Loucy (cell line): ENCODE results near the gene CFAP20DC.

ENCODE experiments used
- H2AFZ ChIP-seq: fragments of 200-600 bp; sonication (generic); 2 replicates; pipeline ENCODE4 v1.6.0; 2016; ENCODE audit warnings: antibody characterized with exemption, mild to moderate bottlenecking, low read length, moderate library complexity
- H3F3A ChIP-seq: fragments of 200-600 bp; 2 replicates; pipeline ENCODE4 v1.6.0; 2016; ENCODE audit warnings: antibody characterized with exemption, low read depth, mild to moderate bottlenecking
- H3K27me3 ChIP-seq: fragments of 200-600 bp; sonication (generic); 2 replicates; pipeline ENCODE4 v1.6.1; 2014; ENCODE audit warnings: low read length, mild to moderate bottlenecking; ENCODE audit not compliant: insufficient read depth, poor library complexity, severe bottlenecking
- H3K36me3 ChIP-seq: fragments of 200-600 bp; sonication (generic); 2 replicates; pipeline ENCODE4 v1.6.1; 2016; ENCODE audit warnings: low read length; ENCODE audit not compliant: insufficient read depth
- H3K4me1 ChIP-seq: fragments of 200-600 bp; sonication (generic); 2 replicates; pipeline ENCODE4 v1.5.1; 2014; ENCODE audit warnings: low read length, mild to moderate bottlenecking; ENCODE audit not compliant: insufficient read depth, poor library complexity, severe bottlenecking
- H3K4me2 ChIP-seq: fragments of 200-600 bp; sonication (generic); 2 replicates; pipeline ENCODE4 v1.6.0; 2014; ENCODE audit warnings: antibody characterized with exemption, low read length, low read depth, mild to moderate bottlenecking; ENCODE audit not compliant: poor library complexity, severe bottlenecking
- H3K4me3 ChIP-seq: fragments of 200-600 bp; sonication (generic); 2 replicates; pipeline ENCODE4 v1.5.1; 2014; ENCODE audit warnings: low read length, mild to moderate bottlenecking, mixed read lengths; ENCODE audit not compliant: poor library complexity, severe bottlenecking
- H3K79me2 ChIP-seq: fragments of 200-600 bp; sonication (generic); 2 replicates; pipeline ENCODE4 v1.6.1; 2014; ENCODE audit warnings: low read length; ENCODE audit not compliant: insufficient read depth
- H3K9ac ChIP-seq: fragments of 200-600 bp; sonication (generic); 2 replicates; pipeline ENCODE4 v1.6.0; 2014; ENCODE audit warnings: mild to moderate bottlenecking, low read depth, low read length, moderate library complexity; ENCODE audit not compliant: poor library complexity, severe bottlenecking
- H3K9me2 ChIP-seq: fragments of 200-600 bp; sonication (generic); replicated peaks from 2 replicates; pipeline ENCODE4 v1.6.1; 2016; ENCODE audit warnings: low read depth, low read length, mixed read lengths
- H3K9me3 ChIP-seq: fragments of 200-600 bp; sonication (generic); 2 replicates; pipeline ENCODE4 v1.6.1; 2014; ENCODE audit warnings: mild to moderate bottlenecking, antibody characterized with exemption, low read length, low read depth; ENCODE audit not compliant: insufficient read depth
- H4K20me1 ChIP-seq: fragments of 200-600 bp; sonication (generic); 2 replicates; pipeline ENCODE4 v1.6.0; 2014; ENCODE audit warnings: antibody characterized with exemption, low read length, mild to moderate bottlenecking; ENCODE audit not compliant: insufficient read depth, poor library complexity, severe bottlenecking
- CTCF ChIP-seq: fragments of 200-600 bp; sonication (generic); conservative IDR thresholded peaks from 2 replicates; pipeline ENCODE4 v1.5.1; 2014; ENCODE audit warnings: mild to moderate bottlenecking, antibody characterized with exemption, low read length
- EZH2phosphoT487 ChIP-seq: fragments of 200-600 bp; IDR thresholded peaks from 2 replicates; pipeline ENCODE4 v1.6.1; 2018; ENCODE audit warnings: antibody characterized with exemption, mild to moderate bottlenecking, moderate library complexity, borderline replicate concordance

The CFAP20DC gene

GRCh38 chr3:58999134-58999773, 50.6 kb downstream of the CFAP20DC start:
- no peaks in the 10 kb centered on the region for H3K9me2 ChIP-seq
- no peak overlapping the region for H3K4me2 ChIP-seq
- no peak for TF ChIP-seq CTCF
- no peak for TF ChIP-seq EZH2phosphoT487
- no peaks in the 10 kb centered on the region for H3K9me3 ChIP-seq
- no peak overlapping the region for H3K9ac ChIP-seq
- no peak overlapping the region for H3K4me3 ChIP-seq
- H3K79me2 ChIP-seq = no peaks in the 10 kb centered on the region
- H3K27me3 ChIP-seq = no peaks in the 10 kb centered on the region
- H3F3A ChIP-seq = no peaks in the 10 kb centered on the region
- H3K36me3 ChIP-seq = no peaks in the 10 kb centered on the region
- H2AFZ ChIP-seq = no peak overlapping the region
- H3K4me1 ChIP-seq = peaks cover 5% of the 10 kb centered on the region
- no peaks in the 10 kb centered on the region for H4K20me1 ChIP-seq

- Histone ChIP-seq H3K4me2 (no peak overlapping the region), H2AFZ (no peak overlapping the region)
- TF ChIP-seq EZH2phosphoT487 (no peak), CTCF (no peak)
Measured at GRCh38 chr3:58998476-58999117, 51.2 kb downstream of the CFAP20DC start.

GRCh38 chr3:58996730-58997129, 53.1 kb downstream of the CFAP20DC start:
- Histone ChIP-seq H3K4me3 (no peak overlapping the region), H3K9me2 (no peaks in the 10 kb centered on the region), H3K79me2 (no peaks in the 10 kb centered on the region), H3K27me3 (no peaks in the 10 kb centered on the region), H3K4me1 (peaks cover 5% of the 10 kb centered on the region), H3K4me2 (no peak overlapping the region), H3F3A (no peaks in the 10 kb centered on the region), H2AFZ (no peak overlapping the region), H3K9ac (no peak overlapping the region), H3K9me3 (no peaks in the 10 kb centered on the region), H4K20me1 (no peaks in the 10 kb centered on the region), H3K36me3 (no peaks in the 10 kb centered on the region)
- TF ChIP-seq CTCF (no peak), EZH2phosphoT487 (no peak)

More at GRCh38 chr3:58998476-58999117, 51.2 kb downstream of the CFAP20DC start:
- H3K4me3 ChIP-seq = no peak overlapping the region
- no peaks in the 10 kb centered on the region for H3K9me2 ChIP-seq
- no peaks in the 10 kb centered on the region for H3K9me3 ChIP-seq
- H4K20me1 ChIP-seq = no peaks in the 10 kb centered on the region
- no peaks in the 10 kb centered on the region for H3F3A ChIP-seq
- peaks cover 5% of the 10 kb centered on the region for H3K4me1 ChIP-seq
- no peaks in the 10 kb centered on the region for H3K36me3 ChIP-seq
- H3K79me2 ChIP-seq = no peaks in the 10 kb centered on the region
- H3K9ac ChIP-seq = no peak overlapping the region
- H3K27me3 ChIP-seq = no peaks in the 10 kb centered on the region
